Brain microvascular endothelial cell (primary cell): ENCODE measurements around the gene INSRR.

Experiments
- DNase-seq: peaks from one replicate; pipeline ENCODE4 v3.0.0-alpha.2; 2020
- H3K27ac ChIP-seq: fragments of 250-450 bp; sonication (Bioruptor Pico); 2 replicates; pipeline ENCODE4 v1.5.1; 2020; ENCODE audit warnings: mild to moderate bottlenecking, moderate library complexity
- H3K27me3 ChIP-seq: fragments of 250-450 bp; sonication (Bioruptor Pico); replicated peaks from 2 replicates; pipeline ENCODE4 v1.5.1; 2020; ENCODE audit warnings: mild to moderate bottlenecking
- H3K36me3 ChIP-seq: fragments of 250-450 bp; sonication (Bioruptor Pico); replicated peaks from 2 replicates; pipeline ENCODE4 v1.5.1; 2020; ENCODE audit warnings: mild to moderate bottlenecking
- H3K4me3 ChIP-seq: 2 replicates; pipeline ENCODE4 v1.5.1; 2011; ENCODE audit warnings: low read depth, mild to moderate bottlenecking, control low read depth, low read length, moderate library complexity
- in situ Hi-C: cut with HindIII; loops from 2 replicates; pipeline ENCODE4 v1.10.0; 2017; ENCODE audit warnings: low sequenced_read_pairs, low pct_ligation_motif_present
- TF ChIP-seq, protein P1 (sequence below): IDR thresholded peaks from 2 replicates; pipeline ENCODE4 v1.5.1; 2011; ENCODE audit warnings: low read depth, mild to moderate bottlenecking, moderate library complexity, low read length, control low read depth, inconsistent platforms; ENCODE audit errors: missing control alignments

INSRR gene

DNA sequence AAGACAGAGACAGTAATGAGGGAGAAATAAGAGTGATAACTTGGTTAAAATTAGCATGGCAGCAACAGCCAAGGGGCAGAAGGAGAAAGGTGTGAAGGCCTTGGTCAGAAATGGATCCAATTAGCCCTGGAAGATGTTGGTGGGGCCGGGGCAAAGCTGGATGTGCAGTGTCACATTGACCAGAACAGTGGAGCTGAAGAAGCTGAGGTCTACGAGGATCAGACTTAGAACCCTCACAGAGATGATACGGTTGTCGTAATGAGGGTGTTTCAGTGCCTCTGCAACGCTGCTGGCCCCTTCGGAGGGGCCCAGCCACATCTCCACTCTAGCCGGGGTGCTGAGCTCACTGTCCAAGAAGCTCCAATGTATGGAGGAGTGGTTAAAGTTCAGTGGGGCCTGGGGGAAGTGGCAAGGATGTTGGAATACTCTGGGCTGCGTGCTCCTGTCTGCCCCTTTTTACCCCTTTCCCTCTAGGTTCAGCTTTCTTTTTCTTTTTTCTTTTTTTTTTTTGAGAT is 56.4 kb downstream of the INSRR start:
- Histone ChIP-seq H3K27me3 (no peaks in the 10 kb centered on the region), H3K27ac (no peak overlapping the region), H3K36me3 (peaks cover 35% of the 10 kb centered on the region), H3K4me3 (no peak overlapping the region)
- TF ChIP-seq, protein P1, sequence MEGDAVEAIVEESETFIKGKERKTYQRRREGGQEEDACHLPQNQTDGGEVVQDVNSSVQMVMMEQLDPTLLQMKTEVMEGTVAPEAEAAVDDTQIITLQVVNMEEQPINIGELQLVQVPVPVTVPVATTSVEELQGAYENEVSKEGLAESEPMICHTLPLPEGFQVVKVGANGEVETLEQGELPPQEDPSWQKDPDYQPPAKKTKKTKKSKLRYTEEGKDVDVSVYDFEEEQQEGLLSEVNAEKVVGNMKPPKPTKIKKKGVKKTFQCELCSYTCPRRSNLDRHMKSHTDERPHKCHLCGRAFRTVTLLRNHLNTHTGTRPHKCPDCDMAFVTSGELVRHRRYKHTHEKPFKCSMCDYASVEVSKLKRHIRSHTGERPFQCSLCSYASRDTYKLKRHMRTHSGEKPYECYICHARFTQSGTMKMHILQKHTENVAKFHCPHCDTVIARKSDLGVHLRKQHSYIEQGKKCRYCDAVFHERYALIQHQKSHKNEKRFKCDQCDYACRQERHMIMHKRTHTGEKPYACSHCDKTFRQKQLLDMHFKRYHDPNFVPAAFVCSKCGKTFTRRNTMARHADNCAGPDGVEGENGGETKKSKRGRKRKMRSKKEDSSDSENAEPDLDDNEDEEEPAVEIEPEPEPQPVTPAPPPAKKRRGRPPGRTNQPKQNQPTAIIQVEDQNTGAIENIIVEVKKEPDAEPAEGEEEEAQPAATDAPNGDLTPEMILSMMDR: no peak
- no peak for DNase-seq
- in situ Hi-C loops: no loop called here

DNA sequence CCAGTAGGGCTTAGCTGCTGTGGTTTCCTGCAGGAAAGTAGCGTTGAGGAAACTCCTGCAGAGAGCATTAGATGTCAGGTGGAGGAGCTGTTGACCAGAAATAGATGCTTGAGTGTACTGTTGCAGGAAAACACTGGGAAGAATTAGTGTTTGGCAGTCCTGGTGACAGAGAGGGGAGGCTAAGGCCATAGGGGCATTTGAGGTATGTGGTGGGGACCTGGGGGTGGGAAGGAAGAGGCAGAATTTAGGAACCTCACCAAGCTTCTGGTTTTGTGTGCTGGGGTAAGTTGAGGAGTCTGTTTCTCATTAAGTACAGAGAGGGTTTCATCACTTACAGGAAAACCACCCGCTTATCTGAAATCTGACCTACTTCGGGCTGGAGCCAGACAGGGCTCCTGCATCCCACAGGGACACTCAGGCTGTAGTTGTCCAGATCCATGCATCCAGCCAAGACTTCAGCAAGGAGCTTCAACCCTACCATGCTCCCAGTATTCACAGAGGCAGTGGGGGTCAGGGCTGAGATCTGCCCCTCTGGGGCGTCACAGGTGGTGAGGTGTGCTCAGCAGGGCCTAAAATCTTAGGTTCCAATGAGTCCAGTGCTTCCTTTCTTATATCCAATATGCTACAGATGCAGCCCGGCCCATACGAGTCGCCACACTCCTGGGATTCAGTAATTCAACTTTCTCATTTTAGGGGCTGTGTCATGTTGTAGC is 57.4 kb downstream of the INSRR start:
- TF ChIP-seq, protein P1: peak; percentile 41
- Histone ChIP-seq H3K27ac (no peak overlapping the region), H3K4me3 (no peak overlapping the region), H3K36me3 (peaks cover 39% of the 10 kb centered on the region), H3K27me3 (no peaks in the 10 kb centered on the region)
- DNase-seq: peak; percentile 32
- in situ Hi-C loops: no loop called here

DNA sequence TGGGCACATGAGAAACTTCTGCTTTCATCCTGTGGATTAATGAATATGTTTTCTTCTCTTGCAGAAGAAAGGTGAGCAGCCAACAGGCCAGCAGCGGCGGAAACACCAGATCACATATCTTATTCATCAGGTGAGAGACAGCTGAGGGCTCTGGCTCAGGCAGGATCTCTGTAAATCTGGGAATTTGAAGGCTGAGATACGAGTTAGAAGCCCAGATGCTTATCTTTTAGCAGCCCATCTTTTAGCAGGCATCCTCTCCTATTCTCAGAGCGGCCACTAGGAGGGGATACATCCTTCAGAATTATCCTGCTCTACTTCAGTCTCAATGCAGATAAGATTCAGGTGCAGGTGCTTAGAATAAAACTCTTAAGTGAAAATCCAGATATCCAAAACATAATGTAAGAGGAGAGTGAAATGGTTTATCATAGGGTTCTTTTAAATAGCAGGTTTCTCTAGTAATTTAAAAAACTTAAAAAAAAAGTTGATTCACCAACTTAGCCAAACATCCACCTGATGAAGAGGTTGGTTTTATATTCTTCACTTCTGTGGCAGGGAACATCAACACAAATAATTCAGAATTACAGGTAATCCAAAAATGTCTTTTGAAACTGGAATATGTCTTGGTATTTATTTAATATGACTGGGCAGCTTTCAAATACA is 61.6 kb downstream of the INSRR start:
- peak; percentile 47 for DNase-seq
- no peak overlapping the region for H3K27ac ChIP-seq
- in situ Hi-C loops: no loop called here
- peaks cover 67% of the 10 kb centered on the region for H3K36me3 ChIP-seq
- no peaks in the 10 kb centered on the region for H3K27me3 ChIP-seq
- TF ChIP-seq, protein P1: peak; percentile 87
- H3K4me3 ChIP-seq: no peak overlapping the region

DNA sequence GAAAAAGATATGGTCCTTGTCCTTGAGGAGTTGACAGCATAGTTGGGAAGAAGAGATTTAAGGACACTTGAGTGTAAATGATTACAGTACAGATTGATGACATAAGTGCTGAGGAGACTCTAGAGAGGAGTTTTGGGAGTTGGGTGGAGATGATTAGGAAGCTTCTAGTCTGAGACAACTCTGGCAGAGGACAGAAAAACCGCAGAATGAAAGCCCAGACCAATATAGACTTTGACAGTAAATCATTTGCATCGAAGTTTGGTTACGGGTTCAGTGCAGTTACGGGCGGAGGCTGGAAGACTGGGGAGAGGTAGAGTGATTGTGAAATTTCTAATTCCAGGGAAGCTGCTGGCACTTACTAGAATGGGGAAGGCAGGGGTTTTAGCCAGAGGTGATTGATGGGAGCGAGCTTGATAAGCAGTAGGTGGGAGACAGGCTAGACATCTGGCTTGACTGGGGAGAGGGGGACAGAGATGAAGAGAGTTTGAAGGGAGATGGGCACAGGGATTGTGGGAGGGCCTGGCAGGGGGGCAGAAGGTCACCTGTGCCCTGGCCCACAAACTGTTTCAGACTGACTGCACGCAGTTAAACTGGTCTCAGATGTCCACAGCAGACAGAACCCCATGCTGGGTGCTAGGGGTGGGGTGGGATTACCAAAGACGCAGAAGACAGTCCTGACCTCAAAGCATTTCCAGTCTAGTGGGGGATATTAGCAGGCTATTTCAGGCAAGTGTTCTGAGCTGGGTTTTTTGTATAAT is 62.4 kb downstream of the INSRR start:
- TF ChIP-seq, protein P1: no peak
- in situ Hi-C loops: no loop called here
- H3K4me3 ChIP-seq: no peak overlapping the region
- no peaks in the 10 kb centered on the region for H3K27me3 ChIP-seq
- H3K36me3 ChIP-seq: peaks cover 72% of the 10 kb centered on the region
- H3K27ac ChIP-seq: no peak overlapping the region
- no peak for DNase-seq

DNA sequence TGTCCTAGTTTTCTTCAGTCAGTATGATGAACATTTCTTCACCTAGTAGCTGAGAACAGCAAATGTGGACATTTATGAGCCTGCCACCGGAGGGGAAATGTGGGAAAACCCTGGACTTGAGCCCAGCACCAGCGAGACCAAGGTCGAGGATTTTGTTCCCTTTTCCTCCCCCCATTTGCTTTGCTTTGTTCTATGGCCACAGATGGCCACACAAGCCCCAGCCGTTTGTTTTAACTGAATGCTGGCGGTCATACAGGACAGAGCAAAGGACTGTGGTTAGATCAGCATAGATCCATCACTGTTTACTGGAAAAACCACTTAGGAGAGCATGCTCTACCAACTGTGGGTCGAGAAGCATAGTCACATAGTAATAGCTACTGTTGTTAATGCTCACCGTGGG is 63.1 kb downstream of the INSRR start:
- in situ Hi-C loops: no loop called here
- TF ChIP-seq, protein P1: no peak
- peaks cover 72% of the 10 kb centered on the region for H3K36me3 ChIP-seq
- no peak overlapping the region for H3K4me3 ChIP-seq
- H3K27ac ChIP-seq: no peak overlapping the region
- no peaks in the 10 kb centered on the region for H3K27me3 ChIP-seq
- no peak for DNase-seq
